HG03521 (cell line): ENCODE results near the gene KCNE5.
"Not testable (repeated sequence)": the region's sequence is repeated elsewhere in the genome, so short reads cannot be mapped to it uniquely, and the experiment has no call there.

Experiments
- ATAC-seq: cut with Tn5 transposase; IDR thresholded peaks from one replicate; pipeline ENCODE4 v1.9.1; 2021; ENCODE audit warnings: mild to moderate bottlenecking, moderate library complexity; ENCODE audit not compliant: unreplicated experiment

Gene KCNE5

DNA sequence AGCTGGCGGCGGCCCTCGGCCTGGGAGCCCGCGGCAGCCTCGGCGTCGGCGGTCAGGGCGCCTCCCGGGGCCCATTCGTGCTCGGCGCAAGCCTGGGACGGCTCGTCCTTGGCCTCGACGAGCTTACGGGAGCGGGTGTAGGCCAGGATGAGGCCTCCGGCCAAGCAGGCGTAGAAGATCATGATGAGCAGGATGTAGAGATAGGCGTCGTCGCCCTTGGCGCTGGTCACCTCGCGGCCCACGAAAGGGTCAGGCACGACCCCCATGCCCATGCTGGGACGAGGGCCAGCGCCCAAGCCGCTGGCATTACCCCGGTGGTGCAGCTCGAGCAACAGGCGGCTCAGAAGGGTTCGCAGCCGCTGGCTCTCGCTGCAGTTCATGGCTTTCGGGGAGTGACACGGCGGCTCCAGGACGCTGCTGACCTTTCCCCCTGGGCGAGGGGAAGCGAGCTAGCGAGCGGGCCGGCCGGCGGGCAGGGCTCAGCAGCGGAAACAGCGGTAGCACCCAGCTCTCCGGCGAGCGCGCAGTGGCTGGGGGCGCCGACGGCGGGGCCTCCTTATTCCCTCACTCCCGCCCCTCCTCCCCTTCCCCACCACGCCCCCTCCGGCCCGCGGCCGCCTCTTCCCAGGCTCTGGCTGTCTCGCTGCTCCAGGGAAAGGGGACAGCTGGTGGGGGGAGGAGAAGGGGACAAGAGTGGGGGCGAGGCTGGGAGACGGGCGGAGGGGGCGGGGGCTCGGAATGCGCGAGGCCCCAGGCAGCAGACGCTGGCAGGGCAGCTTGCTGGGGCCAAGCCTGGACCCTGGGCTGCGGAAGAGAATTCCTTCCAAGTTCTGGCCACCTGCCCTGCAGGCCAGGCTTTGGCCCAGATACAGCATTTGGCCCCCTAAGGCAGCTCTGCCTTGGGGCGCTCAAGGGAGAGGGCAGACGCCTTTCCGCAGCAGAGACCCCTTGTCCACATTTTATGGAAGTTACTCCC is at the start of gene KCNE5:
Gene KCNE5, minus strand, starts transcription at position 532 of the 976 bp plus-strand sequence. Its CDS starts 152 bp downstream, at position 380.
- no peak for ATAC-seq

- no peak for ATAC-seq
Observed at GRCh38 chrX:109672239-109672638, 47.3 kb upstream of the KCNE5 start.

DNA sequence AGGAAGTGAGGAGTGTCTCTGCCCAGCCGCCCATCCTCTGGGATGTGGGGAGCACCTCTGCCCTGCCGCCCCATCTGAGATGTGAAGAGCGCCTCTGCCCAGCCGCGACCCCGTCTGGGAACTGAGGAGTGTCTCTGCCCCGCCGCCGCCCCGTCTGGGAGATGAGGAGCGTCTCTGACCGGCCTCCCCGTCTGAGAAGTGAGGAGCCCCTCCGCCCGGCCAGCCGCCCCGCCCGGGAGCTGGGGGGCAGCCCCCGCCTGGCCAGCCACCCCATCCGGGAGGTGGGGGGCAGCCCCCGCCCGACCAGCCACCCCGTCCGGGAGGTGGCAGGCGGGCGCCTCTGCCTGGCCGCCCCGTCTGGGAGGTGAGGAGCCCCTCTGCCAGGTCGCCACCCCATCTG is 46.2 kb upstream of the KCNE5 start:
- ATAC-seq = not testable (repeated sequence)

DNA sequence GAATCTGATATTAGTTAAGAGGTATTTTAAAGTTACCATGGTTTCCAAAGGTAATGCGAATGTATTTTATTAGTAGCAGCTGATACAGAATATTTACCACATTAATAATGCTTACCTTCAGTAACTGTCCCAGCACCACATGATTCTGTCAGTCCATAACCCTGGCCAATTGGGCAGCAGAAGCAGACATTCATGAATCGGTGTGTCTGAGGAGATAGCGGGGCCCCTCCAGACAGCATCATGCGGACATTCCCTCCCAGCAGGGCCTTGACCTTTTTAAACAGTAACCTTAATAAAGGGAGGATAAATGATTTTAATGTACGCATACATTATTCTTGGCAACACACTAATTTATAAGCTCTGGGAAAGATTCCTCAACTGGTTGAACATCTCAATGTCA is 43.0 kb upstream of the KCNE5 start:
- ATAC-seq = no peak

- no peak for ATAC-seq
Observed at GRCh38 chrX:109660435-109661143, 35.6 kb upstream of the KCNE5 start.

DNA sequence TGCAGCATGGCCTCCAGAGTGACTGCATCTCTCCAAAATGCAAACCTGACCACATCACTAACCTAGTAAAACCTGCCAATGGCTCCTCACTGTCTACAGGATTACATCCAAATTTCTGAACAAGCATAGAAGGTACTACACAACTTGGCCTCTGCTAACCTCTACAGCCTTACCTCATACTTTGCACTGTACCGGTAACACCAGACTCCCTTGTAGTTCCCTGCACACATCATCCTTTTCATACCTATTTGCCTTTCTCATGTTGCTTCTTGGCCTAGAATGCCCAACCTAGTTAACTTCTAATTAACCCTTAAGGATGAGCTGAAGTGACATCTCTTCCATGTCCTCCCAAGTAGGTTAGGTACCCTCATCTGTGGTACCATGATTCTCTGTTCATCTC is 33.4 kb upstream of the KCNE5 start:
- no peak for ATAC-seq

- not testable (repeated sequence) for ATAC-seq
Observed at GRCh38 chrX:109657364-109657763, 32.4 kb upstream of the KCNE5 start.

- ATAC-seq = no peak
Observed at GRCh38 chrX:109656774-109657173, 31.8 kb upstream of the KCNE5 start.

GRCh38 chrX:109655502-109656201 is 30.7 kb upstream of the KCNE5 start:
- ATAC-seq = no peak

DNA sequence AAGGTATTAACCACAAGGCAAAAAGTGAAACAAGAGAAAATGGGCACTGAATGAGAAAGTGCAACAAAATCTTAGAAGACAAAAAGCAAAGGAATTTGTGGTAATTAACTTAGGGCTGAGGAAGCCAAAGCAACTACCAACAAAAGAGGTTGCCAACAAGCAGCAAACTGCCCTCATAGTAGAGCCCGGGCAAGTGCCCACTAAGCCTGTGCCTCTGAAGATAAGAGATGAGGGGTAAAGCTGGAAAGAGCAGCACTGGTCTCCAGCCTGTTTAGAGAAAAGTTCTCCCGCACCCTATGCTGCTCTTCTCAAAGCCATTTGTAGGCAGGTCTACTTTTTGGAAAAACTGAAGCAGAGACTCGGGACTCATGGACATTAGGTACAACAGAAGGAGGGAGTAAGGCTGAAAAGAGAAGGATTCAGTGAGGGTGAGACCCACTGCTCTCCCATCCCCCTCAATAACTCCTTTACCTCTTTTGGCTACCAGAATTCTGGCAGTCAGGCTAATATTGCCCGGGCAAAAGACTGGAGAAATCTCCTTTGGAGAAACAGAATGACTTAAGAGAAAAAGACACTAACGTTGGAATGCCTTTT is 29.6 kb upstream of the KCNE5 start:
- ATAC-seq = no peak

DNA sequence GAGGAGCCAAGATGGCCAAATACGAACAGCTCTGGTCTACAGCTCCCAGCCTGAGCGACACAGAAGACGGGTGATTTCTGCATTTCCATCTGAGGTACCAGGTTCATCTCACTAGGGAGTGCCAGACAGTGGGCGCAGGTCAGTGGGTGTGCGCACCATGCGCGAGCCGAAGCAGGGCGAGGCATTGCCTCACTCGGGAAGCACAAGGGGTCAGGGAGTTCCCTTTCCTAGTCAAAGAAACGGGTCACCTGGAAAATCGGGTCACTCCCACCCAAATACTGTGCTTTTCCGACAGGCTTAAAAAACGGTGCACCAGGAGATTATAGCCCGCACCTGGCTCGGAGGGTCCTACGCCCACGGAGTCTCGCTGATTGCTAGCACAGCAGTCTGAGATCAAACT is 19.7 kb upstream of the KCNE5 start:
- not testable (repeated sequence) for ATAC-seq

GRCh38 chrX:109643687-109644086 is 18.7 kb upstream of the KCNE5 start:
- ATAC-seq = no peak

GRCh38 chrX:109638158-109638557 is 13.2 kb upstream of the KCNE5 start:
- no peak for ATAC-seq

- not testable (repeated sequence) for ATAC-seq
Observed at GRCh38 chrX:109637477-109637876, 12.5 kb upstream of the KCNE5 start.

DNA sequence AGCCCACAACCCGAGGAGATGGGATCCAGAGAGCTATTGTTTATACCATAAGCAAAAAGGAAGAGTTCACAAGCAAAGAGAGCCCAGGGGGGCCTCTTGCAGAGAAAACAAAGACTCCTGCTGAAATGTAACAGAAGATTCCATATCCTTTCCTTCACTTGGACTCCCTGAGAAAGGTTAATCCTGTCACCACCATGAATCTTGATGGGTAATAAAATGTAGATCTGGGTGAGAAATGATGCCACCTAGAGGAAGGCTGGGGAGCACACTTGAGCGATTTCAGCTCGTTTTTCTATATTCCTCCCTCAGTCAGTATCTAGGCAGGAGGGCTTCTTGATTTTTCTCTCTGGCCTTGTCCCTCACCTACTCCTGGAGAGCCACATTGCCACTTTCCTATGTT is 10.2 kb upstream of the KCNE5 start:
- ATAC-seq = no peak

DNA sequence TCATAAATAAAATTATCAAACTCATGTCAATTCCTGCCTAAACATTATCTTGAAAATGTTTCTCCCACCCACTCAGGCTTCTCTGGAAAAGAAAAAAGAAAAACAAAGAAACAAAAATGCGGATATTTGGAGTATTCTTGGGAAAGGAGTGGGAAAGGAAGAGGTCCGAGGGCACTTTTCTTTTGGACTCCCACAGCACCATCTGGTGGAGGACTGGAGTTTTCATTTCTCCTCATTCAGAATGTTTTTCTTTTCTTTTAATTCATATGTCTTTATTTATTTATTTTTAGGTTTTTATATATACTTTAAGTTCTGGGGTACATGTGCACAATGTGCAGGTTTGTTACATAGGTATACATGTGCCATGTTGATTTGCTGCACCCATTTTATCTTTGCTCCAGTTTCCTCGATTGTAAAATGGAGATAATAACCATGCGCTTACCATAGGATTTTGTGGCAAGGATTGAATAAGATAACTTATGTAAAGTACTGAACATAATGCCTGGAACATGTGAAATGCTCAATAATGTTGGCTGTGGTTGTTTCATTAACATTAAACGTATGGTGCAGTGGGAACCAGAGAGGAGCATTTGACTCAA is 8.0 kb upstream of the KCNE5 start:
- no peak for ATAC-seq

GRCh38 chrX:109629310-109629709 is 4.3 kb upstream of the KCNE5 start:
- ATAC-seq = no peak

- no peak for ATAC-seq
Observed at GRCh38 chrX:109626637-109627036, 1.7 kb upstream of the KCNE5 start.

GRCh38 chrX:109623997-109624396 is 975 bp downstream of the KCNE5 start:
- ATAC-seq = no peak

GRCh38 chrX:109622270-109622669 is 2.7 kb downstream of the KCNE5 start:
- ATAC-seq = no peak

- no peak for ATAC-seq
Observed at GRCh38 chrX:109619771-109620170, 5.2 kb downstream of the KCNE5 start.
